Astrocyte of the spinal cord (primary cell): ENCODE results near the gene RGS10.

ENCODE experiments used
- DNase-seq: peaks from one replicate; pipeline ENCODE4 v3.0.0; 2011; ENCODE audit warnings: low read depth, low spot score
- H3K4me3 ChIP-seq: 2 replicates; pipeline ENCODE4 v1.5.1; 2011; ENCODE audit warnings: low read depth, mild to moderate bottlenecking, low read length, moderate library complexity
- in situ Hi-C: cut with HindIII; loops from 2 replicates; pipeline ENCODE4 v1.10.0; 2017; ENCODE audit warnings: low sequenced_read_pairs
- TF ChIP-seq, protein P1 (sequence below): IDR thresholded peaks from 2 replicates; pipeline ENCODE4 v1.5.1; 2012; ENCODE audit warnings: low read depth, mild to moderate bottlenecking, low read length, inconsistent platforms

The RGS10 gene

GRCh38 chr10:119497243-119497642 is 45.3 kb downstream of the RGS10 start:
- in situ Hi-C loops: no loop called here
- TF ChIP-seq, protein P1, sequence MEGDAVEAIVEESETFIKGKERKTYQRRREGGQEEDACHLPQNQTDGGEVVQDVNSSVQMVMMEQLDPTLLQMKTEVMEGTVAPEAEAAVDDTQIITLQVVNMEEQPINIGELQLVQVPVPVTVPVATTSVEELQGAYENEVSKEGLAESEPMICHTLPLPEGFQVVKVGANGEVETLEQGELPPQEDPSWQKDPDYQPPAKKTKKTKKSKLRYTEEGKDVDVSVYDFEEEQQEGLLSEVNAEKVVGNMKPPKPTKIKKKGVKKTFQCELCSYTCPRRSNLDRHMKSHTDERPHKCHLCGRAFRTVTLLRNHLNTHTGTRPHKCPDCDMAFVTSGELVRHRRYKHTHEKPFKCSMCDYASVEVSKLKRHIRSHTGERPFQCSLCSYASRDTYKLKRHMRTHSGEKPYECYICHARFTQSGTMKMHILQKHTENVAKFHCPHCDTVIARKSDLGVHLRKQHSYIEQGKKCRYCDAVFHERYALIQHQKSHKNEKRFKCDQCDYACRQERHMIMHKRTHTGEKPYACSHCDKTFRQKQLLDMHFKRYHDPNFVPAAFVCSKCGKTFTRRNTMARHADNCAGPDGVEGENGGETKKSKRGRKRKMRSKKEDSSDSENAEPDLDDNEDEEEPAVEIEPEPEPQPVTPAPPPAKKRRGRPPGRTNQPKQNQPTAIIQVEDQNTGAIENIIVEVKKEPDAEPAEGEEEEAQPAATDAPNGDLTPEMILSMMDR: no peak
- no peak for DNase-seq
- no peak overlapping the region for H3K4me3 ChIP-seq

GRCh38 chr10:119496273-119496672 is 46.2 kb downstream of the RGS10 start:
- DNase-seq: no peak
- in situ Hi-C loops: no loop called here
- TF ChIP-seq, protein P1: no peak
- H3K4me3 ChIP-seq: no peak overlapping the region

GRCh38 chr10:119495545-119495944 is 47.0 kb downstream of the RGS10 start:
- H3K4me3 ChIP-seq: no peak overlapping the region
- in situ Hi-C loops: no loop called here
- no peak for DNase-seq
- TF ChIP-seq, protein P1: no peak

- no peak overlapping the region for H3K4me3 ChIP-seq
- DNase-seq: no peak
- in situ Hi-C loops: no loop called here
- TF ChIP-seq, protein P1: no peak
These were observed 47.5 kb downstream of the RGS10 start for GRCh38 chr10:119495021-119495505.

GRCh38 chr10:119494236-119495020 is 48.1 kb downstream of the RGS10 start:
- no peak for DNase-seq
- in situ Hi-C loops: no loop called here
- no peak overlapping the region for H3K4me3 ChIP-seq
- TF ChIP-seq, protein P1: no peak

GRCh38 chr10:119493155-119493554 is 49.4 kb downstream of the RGS10 start:
- DNase-seq: no peak
- TF ChIP-seq, protein P1: no peak
- in situ Hi-C loops: no loop called here

More at GRCh38 chr10:119493155-119493554, 49.4 kb downstream of the RGS10 start:
- no peak overlapping the region for H3K4me3 ChIP-seq
